C4-2B (cell line): ENCODE results near the gene CPD.

ENCODE experiments used
- H3K27ac ChIP-seq: fragments of 450-650 bp; 2 replicates; pipeline ENCODE4 v1.5.1; 2017
- CTCF ChIP-seq: fragments of 450-650 bp; conservative IDR thresholded peaks from 2 replicates; pipeline ENCODE4 v1.5.1; 2017; ENCODE audit warnings: mild to moderate bottlenecking
- ZFX ChIP-seq: fragments of 450-650 bp; IDR thresholded peaks from 2 replicates; pipeline ENCODE4 v1.6.1; 2017

Gene CPD

GRCh38 chr17:30339086-30339485 lies 39.6 kb upstream of the CPD start:
- no peak overlapping the region for H3K27ac ChIP-seq

GRCh38 chr17:30340801-30341356 lies 37.8 kb upstream of the CPD start:
- TF ChIP-seq CTCF: no peak
- no peak for TF ChIP-seq ZFX
- H3K27ac ChIP-seq: peak overlapping the region; percentile 30; the same call in 1 of the 2 replicates

More at GRCh38 chr17:30339086-30339485, 39.6 kb upstream of the CPD start:
- TF ChIP-seq CTCF (no peak), ZFX (no peak)

- TF ChIP-seq CTCF: no peak
- TF ChIP-seq ZFX: no peak
- no peak overlapping the region for H3K27ac ChIP-seq
These were observed 37.0 kb upstream of the CPD start for GRCh38 chr17:30341703-30342249.

GRCh38 chr17:30343244-30343643 lies 35.5 kb upstream of the CPD start:
- H3K27ac ChIP-seq: peak overlapping the region; percentile 93

- H3K27ac ChIP-seq: peak overlapping the region; percentile 93
- no peak for TF ChIP-seq CTCF
These were observed 34.9 kb upstream of the CPD start for GRCh38 chr17:30343796-30344195.

- TF ChIP-seq CTCF (no peak), ZFX (peak; percentile 50; the same call in 1 of the 2 replicates)
- H3K27ac ChIP-seq: peak overlapping the region; percentile 93
These were observed 34.2 kb upstream of the CPD start for GRCh38 chr17:30344283-30345088.

GRCh38 chr17:30345089-30345433 lies 33.7 kb upstream of the CPD start:
- H3K27ac ChIP-seq: peak overlapping the region; percentile 93
- TF ChIP-seq CTCF (no peak), ZFX (no peak)
